Effector memory CD8-positive, alpha-beta T cell (primary cell): ENCODE data around the gene CCDC33.

Experiments used
- ATAC-seq: fragments of 150-1000 bp; cut with Tn5 transposase; replicated peaks from 2 replicates; pipeline ENCODE4 v1.10.0; 2021; ENCODE audit warnings: mild to moderate bottlenecking, moderate library complexity
- DNase-seq, 3 experiments: peaks; one replicate each; pipeline ENCODE4 v3.0.0; 2021
- H3K27ac Mint-ChIP-seq, 2 donors: one replicate each; pipeline ENCODE4 v1.8.0; 2022; ENCODE audit warnings: mild to moderate bottlenecking in 2 of 2, mixed read lengths in 2 of 2, moderate library complexity in 2 of 2
- H3K27me3 Mint-ChIP-seq, 2 donors: one replicate each; pipeline ENCODE4 v1.8.0; 2022; ENCODE audit warnings: mixed read lengths in 2 of 2
- H3K36me3 Mint-ChIP-seq: one replicate; pipeline ENCODE4 v1.8.0; 2022; ENCODE audit warnings: mild to moderate bottlenecking, moderate library complexity, mixed read lengths; ENCODE audit not compliant: insufficient read depth
- H3K4me1 Mint-ChIP-seq, 2 donors: one replicate each; pipeline ENCODE4 v1.8.0; 2022; ENCODE audit warnings: low read depth in 2 of 2, mixed read lengths in 2 of 2
- H3K4me3 Mint-ChIP-seq, 2 donors: one replicate each; pipeline ENCODE4 v1.8.0; 2022; ENCODE audit warnings: mild to moderate bottlenecking in 2 of 2, mixed read lengths in 2 of 2, moderate library complexity in 2 of 2
- H3K9me3 Mint-ChIP-seq, 2 donors: one replicate each; pipeline ENCODE4 v1.8.0; 2022; ENCODE audit warnings: mixed read lengths in 2 of 2

The CCDC33 gene

GRCh38 chr15:74250266-74250665 is 14.1 kb downstream of the CCDC33 start:
- no peak for DNase-seq
- no peaks in the 10 kb centered on the region for H3K9me3 Mint-ChIP-seq
- no peak overlapping the region for H3K4me3 Mint-ChIP-seq
- H3K4me1 Mint-ChIP-seq = peaks cover under 1% of the 10 kb centered on the region in 2 donors
- no peak overlapping the region for H3K27ac Mint-ChIP-seq
- no peak for ATAC-seq
- H3K27me3 Mint-ChIP-seq = peaks cover 25 to 43% of the 10 kb centered on the region in 2 donors
- no peaks in the 10 kb centered on the region for H3K36me3 Mint-ChIP-seq

- Mint-ChIP-seq H3K4me1 (no peaks in the 10 kb centered on the region), H3K27ac (no peak overlapping the region), H3K27me3 (peaks cover 21 to 49% of the 10 kb centered on the region in 2 donors), H3K9me3 (no peaks in the 10 kb centered on the region), H3K4me3 (no peak overlapping the region), H3K36me3 (no peaks in the 10 kb centered on the region)
- DNase-seq = no peak
- ATAC-seq = no peak
Observed at GRCh38 chr15:74251131-74251811, 15.1 kb downstream of the CCDC33 start.

GRCh38 chr15:74252291-74252690 is 16.2 kb downstream of the CCDC33 start:
- Mint-ChIP-seq H3K4me1 (no peaks in the 10 kb centered on the region), H3K36me3 (no peaks in the 10 kb centered on the region), H3K27ac (no peak overlapping the region), H3K27me3 (peaks cover 21 to 59% of the 10 kb centered on the region in 2 donors), H3K4me3 (no peak overlapping the region), H3K9me3 (no peaks in the 10 kb centered on the region)
- no peak for DNase-seq
- no peak for ATAC-seq

- H3K4me1 Mint-ChIP-seq = no peaks in the 10 kb centered on the region
- no peaks in the 10 kb centered on the region for H3K9me3 Mint-ChIP-seq
- DNase-seq (no peak), ATAC-seq (no peak)
- no peak overlapping the region for H3K27ac Mint-ChIP-seq
- H3K4me3 Mint-ChIP-seq = no peak overlapping the region
- peaks cover 26 to 64% of the 10 kb centered on the region in 2 donors for H3K27me3 Mint-ChIP-seq
- H3K36me3 Mint-ChIP-seq = no peaks in the 10 kb centered on the region
Observed at GRCh38 chr15:74252721-74253120, 16.6 kb downstream of the CCDC33 start.

GRCh38 chr15:74253211-74253921 is 17.2 kb downstream of the CCDC33 start:
- no peak for DNase-seq
- Mint-ChIP-seq H3K4me3 (no peak overlapping the region), H3K27me3 (peaks cover 31 to 70% of the 10 kb centered on the region in 2 donors), H3K27ac (no peak overlapping the region), H3K36me3 (no peaks in the 10 kb centered on the region), H3K9me3 (no peaks in the 10 kb centered on the region), H3K4me1 (no peaks in the 10 kb centered on the region)
- ATAC-seq = no peak

GRCh38 chr15:74257105-74257504 is 21.0 kb downstream of the CCDC33 start:
- ATAC-seq (no peak), DNase-seq (no peak)
- Mint-ChIP-seq H3K27me3 (peaks cover 30 to 89% of the 10 kb centered on the region in 2 donors), H3K9me3 (no peaks in the 10 kb centered on the region), H3K27ac (no peak overlapping the region), H3K36me3 (no peaks in the 10 kb centered on the region), H3K4me1 (no peaks in the 10 kb centered on the region), H3K4me3 (no peak overlapping the region)

- peaks cover 31 to 94% of the 10 kb centered on the region in 2 donors for H3K27me3 Mint-ChIP-seq
- no peak overlapping the region for H3K27ac Mint-ChIP-seq
- no peaks in the 10 kb centered on the region for H3K36me3 Mint-ChIP-seq
- H3K9me3 Mint-ChIP-seq = no peaks in the 10 kb centered on the region
- ATAC-seq (no peak), DNase-seq (no peak)
- H3K4me3 Mint-ChIP-seq = no peak overlapping the region
- no peaks in the 10 kb centered on the region for H3K4me1 Mint-ChIP-seq
Observed at GRCh38 chr15:74257623-74258022, 21.5 kb downstream of the CCDC33 start.

- DNase-seq (no peak), ATAC-seq (no peak)
- Mint-ChIP-seq H3K4me3 (no peak overlapping the region), H3K36me3 (no peaks in the 10 kb centered on the region), H3K9me3 (no peaks in the 10 kb centered on the region), H3K4me1 (no peaks in the 10 kb centered on the region), H3K27ac (no peak overlapping the region), H3K27me3 (peaks cover 42 to 96% of the 10 kb centered on the region in 2 donors)
Observed at GRCh38 chr15:74258456-74259291, 22.5 kb downstream of the CCDC33 start.

GRCh38 chr15:74259292-74259648 is 23.1 kb downstream of the CCDC33 start:
- H3K27me3 Mint-ChIP-seq = peaks cover 45 to 98% of the 10 kb centered on the region in 2 donors
- DNase-seq = no peak
- no peak for ATAC-seq
- no peaks in the 10 kb centered on the region for H3K9me3 Mint-ChIP-seq
- no peak overlapping the region for H3K4me3 Mint-ChIP-seq
- no peak overlapping the region for H3K27ac Mint-ChIP-seq
- H3K36me3 Mint-ChIP-seq = no peaks in the 10 kb centered on the region
- H3K4me1 Mint-ChIP-seq = no peaks in the 10 kb centered on the region

GRCh38 chr15:74259821-74260607 is 23.9 kb downstream of the CCDC33 start:
- Mint-ChIP-seq H3K4me3 (no peak overlapping the region), H3K9me3 (no peaks in the 10 kb centered on the region), H3K36me3 (no peaks in the 10 kb centered on the region), H3K27ac (no peak overlapping the region), H3K27me3 (peaks cover 48 to 98% of the 10 kb centered on the region in 2 donors), H3K4me1 (no peaks in the 10 kb centered on the region)
- DNase-seq (no peak), ATAC-seq (no peak)

- H3K4me1 Mint-ChIP-seq = no peaks in the 10 kb centered on the region
- no peaks in the 10 kb centered on the region for H3K36me3 Mint-ChIP-seq
- H3K27ac Mint-ChIP-seq = no peak overlapping the region
- DNase-seq = no peak
- H3K9me3 Mint-ChIP-seq = peaks cover 0 to 2% of the 10 kb centered on the region in 2 donors
- no peak overlapping the region for H3K4me3 Mint-ChIP-seq
- peaks cover 53 to 97% of the 10 kb centered on the region in 2 donors for H3K27me3 Mint-ChIP-seq
- no peak for ATAC-seq
Observed at GRCh38 chr15:74261041-74261440, 24.9 kb downstream of the CCDC33 start.

- peaks cover 50 to 95% of the 10 kb centered on the region in 2 donors for H3K27me3 Mint-ChIP-seq
- H3K4me1 Mint-ChIP-seq = no peaks in the 10 kb centered on the region
- DNase-seq (no peak), ATAC-seq (no peak)
- peaks cover 0 to 2% of the 10 kb centered on the region in 2 donors for H3K9me3 Mint-ChIP-seq
- H3K36me3 Mint-ChIP-seq = no peaks in the 10 kb centered on the region
- H3K27ac Mint-ChIP-seq = no peak overlapping the region
- H3K4me3 Mint-ChIP-seq = no peak overlapping the region
Observed at GRCh38 chr15:74261685-74262084, 25.6 kb downstream of the CCDC33 start.

- ATAC-seq (no peak), DNase-seq (no peak)
- no peaks in the 10 kb centered on the region for H3K36me3 Mint-ChIP-seq
- peaks cover 46 to 94% of the 10 kb centered on the region in 2 donors for H3K27me3 Mint-ChIP-seq
- no peaks in the 10 kb centered on the region for H3K4me1 Mint-ChIP-seq
- H3K9me3 Mint-ChIP-seq = peaks cover 0 to 2% of the 10 kb centered on the region in 2 donors
- H3K27ac Mint-ChIP-seq = no peak overlapping the region
- no peak overlapping the region for H3K4me3 Mint-ChIP-seq
Observed at GRCh38 chr15:74262151-74262550, 26.0 kb downstream of the CCDC33 start.
